OCI-LY1 (cell line): ENCODE data around the gene CNDP1.

ENCODE experiments used
- CTCF ChIP-seq: fragments of 200-600 bp; sonication (generic), shearing (Covaris generic); IDR thresholded peaks from 2 replicates; pipeline ENCODE4 v1.5.1; 2017; ENCODE audit warnings: mild to moderate bottlenecking, antibody characterized with exemption, low read length, moderate library complexity, mixed read lengths
- EZH2 ChIP-seq: fragments of 200-600 bp; sonication (generic), shearing (Covaris generic); IDR thresholded peaks from 2 replicates; pipeline ENCODE4 v1.8.0; 2017; ENCODE audit warnings: borderline replicate concordance, mixed run types, mild to moderate bottlenecking, antibody characterized with exemption, low read length, moderate library complexity, mixed read lengths

DNA sequence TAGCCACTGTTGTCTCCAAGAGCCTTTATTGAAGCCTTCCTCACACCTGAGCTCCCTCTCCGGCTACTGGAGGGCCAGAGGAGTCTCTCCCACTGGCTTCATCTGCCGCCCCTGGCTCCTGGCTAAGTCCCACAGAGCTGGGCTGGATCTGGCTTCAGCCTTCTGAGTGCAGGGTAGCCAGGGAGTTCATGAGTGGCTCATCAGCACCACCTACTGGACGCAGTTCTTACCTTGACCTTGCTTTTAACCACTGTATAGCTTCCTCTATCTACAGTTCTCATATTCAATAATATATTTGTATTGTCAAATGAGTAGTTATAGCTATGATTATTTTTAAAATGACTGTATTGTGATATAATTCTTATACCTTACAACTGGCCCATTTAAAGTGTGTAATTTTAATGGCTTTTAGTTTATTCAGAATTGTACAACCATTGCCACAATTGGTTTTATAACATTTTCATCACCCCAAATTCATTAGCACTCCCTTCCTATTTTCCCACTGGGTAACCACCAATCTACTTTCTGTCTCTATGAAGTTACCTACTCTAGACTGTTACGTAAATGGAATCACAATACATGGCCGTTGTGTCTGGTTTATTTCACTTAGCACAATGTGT lies 17.7 kb downstream of the CNDP1 start:
- TF ChIP-seq CTCF (peak; percentile 80), EZH2 (no peak)
